HepG2 (cell line): Measurements from ENCODE around the gene ZNF281. TPM values are rescaled to one million over a fixed set of nuclear protein-coding genes. Genes with fewer than 3 reads are reported as not detected.

Experiments
- BRCA1 ChIP-seq: sonication (generic); formaldehyde crosslinking; IDR thresholded peaks from 2 replicates; pipeline ENCODE4 v1.4.0; 2020; ENCODE audit warnings: missing genetic modification reagents
- CBX2 ChIP-seq, 2 experiments: fragments of 200-600 bp in 1 of 2; sonication (generic); formaldehyde crosslinking in 1 of 2; IDR thresholded peaks; 2 replicates each; pipeline versions ENCODE4 v1.7.0 to v1.8.1; 2018 to 2022; ENCODE audit warnings: low read depth in 2 of 2, low read length in 1 of 2, mild to moderate bottlenecking in 1 of 2, missing genetic modification reagents in 1 of 2
- CCDC6 ChIP-seq: sonication (generic); formaldehyde crosslinking; IDR thresholded peaks from 2 replicates; pipeline ENCODE4 v1.8.1; 2022; ENCODE audit warnings: mild to moderate bottlenecking, missing genetic modification reagents, moderate library complexity
- CHD2 ChIP-seq: IDR thresholded peaks from 2 replicates; pipeline ENCODE4 v1.6.1; 2011; ENCODE audit warnings: low read depth, low read length, improper control_type of control experiment
- CSRNP1 ChIP-seq: sonication (generic); formaldehyde crosslinking; IDR thresholded peaks from 2 replicates; pipeline ENCODE4 v1.8.1; 2023; ENCODE audit warnings: mild to moderate bottlenecking, missing genetic modification reagents
- ERF ChIP-seq: IDR thresholded peaks from 2 replicates; pipeline ENCODE4 v1.6.1; 2018; ENCODE audit warnings: missing biosample characterization, missing genetic modification reagents
- GMEB2 ChIP-seq: IDR thresholded peaks from 2 replicates; pipeline ENCODE4 v1.6.1; 2016; ENCODE audit warnings: missing biosample characterization, missing genetic modification reagents, low read depth
- GZF1 ChIP-seq: sonication (generic); formaldehyde crosslinking; IDR thresholded peaks from 2 replicates; pipeline ENCODE4 v1.5.1; 2020; ENCODE audit warnings: mild to moderate bottlenecking, missing genetic modification reagents
- MATR3 ChIP-seq: sonication (generic); formaldehyde crosslinking; IDR thresholded peaks from 2 replicates; pipeline ENCODE4 v1.4.0; 2020; ENCODE audit warnings: missing genetic modification reagents
- MEIS1 ChIP-seq: sonication (generic); formaldehyde crosslinking; IDR thresholded peaks from 2 replicates; pipeline ENCODE4 v1.9.0; 2021; ENCODE audit warnings: mild to moderate bottlenecking, missing genetic modification reagents, moderate library complexity, borderline replicate concordance
- NAIF1 ChIP-seq: sonication (generic); formaldehyde crosslinking; IDR thresholded peaks from 2 replicates; pipeline ENCODE4 v1.5.0; 2020; ENCODE audit warnings: mild to moderate bottlenecking, missing genetic modification reagents, borderline replicate concordance
- PAX8 ChIP-seq: sonication (generic); formaldehyde crosslinking; IDR thresholded peaks from 2 replicates; pipeline ENCODE4 v1.8.0; 2022; ENCODE audit warnings: mild to moderate bottlenecking, missing genetic modification reagents, borderline replicate concordance
- SALL1 ChIP-seq: sonication (generic); formaldehyde crosslinking; IDR thresholded peaks from 2 replicates; pipeline ENCODE4 v1.8.0; 2022; ENCODE audit warnings: mild to moderate bottlenecking, missing genetic modification reagents
- SIN3A ChIP-seq: IDR thresholded peaks from 2 replicates; pipeline ENCODE4 v1.6.1; 2011; ENCODE audit warnings: low read depth, mild to moderate bottlenecking, control low read depth, low read length, borderline replicate concordance
- SKI ChIP-seq: fragments of 450-650 bp; IDR thresholded peaks from one replicate; pipeline ENCODE4 v1.6.1; 2018; ENCODE audit warnings: mild to moderate bottlenecking; ENCODE audit not compliant: partially characterized antibody
- TARDBP ChIP-seq: sonication (generic); formaldehyde crosslinking; IDR thresholded peaks from 2 replicates; pipeline ENCODE4 v1.8.0; 2022; ENCODE audit warnings: mild to moderate bottlenecking, missing genetic modification reagents
- TGIF2 ChIP-seq: IDR thresholded peaks from 2 replicates; pipeline ENCODE4 v1.6.1; 2016; ENCODE audit warnings: control low read depth, missing compliant biosample characterization
- WIZ ChIP-seq: sonication (generic); formaldehyde crosslinking; IDR thresholded peaks from 2 replicates; pipeline ENCODE4 v1.5.1; 2020; ENCODE audit warnings: mild to moderate bottlenecking, missing genetic modification reagents
- ZBTB26 ChIP-seq: IDR thresholded peaks from 2 replicates; pipeline ENCODE4 v1.6.1; 2016; ENCODE audit warnings: missing compliant biosample characterization, missing genetic modification reagents, borderline replicate concordance
- ZNF33B ChIP-seq: sonication (generic); formaldehyde crosslinking; IDR thresholded peaks from 2 replicates; pipeline ENCODE4 v1.5.1; 2020; ENCODE audit warnings: mild to moderate bottlenecking, missing genetic modification reagents
- ZNF431 ChIP-seq: sonication (generic); formaldehyde crosslinking; IDR thresholded peaks from 2 replicates; pipeline ENCODE4 v1.9.0; 2022; ENCODE audit warnings: missing genetic modification reagents, low read depth, mild to moderate bottlenecking, borderline replicate concordance
- ZNF615 ChIP-seq: sonication (generic); formaldehyde crosslinking; IDR thresholded peaks from 2 replicates; pipeline ENCODE4 v1.5.0; 2020; ENCODE audit warnings: mild to moderate bottlenecking, missing genetic modification reagents, borderline replicate concordance
- ZNF737 ChIP-seq: sonication (generic); formaldehyde crosslinking; IDR thresholded peaks from 2 replicates; pipeline ENCODE4 v1.5.0; 2020; ENCODE audit warnings: missing genetic modification reagents, mild to moderate bottlenecking, borderline replicate concordance
- ZNF747 ChIP-seq: sonication (generic); formaldehyde crosslinking; IDR thresholded peaks from 2 replicates; pipeline ENCODE4 v1.8.1; 2023; ENCODE audit warnings: missing genetic modification reagents, mild to moderate bottlenecking, borderline replicate concordance
- ZNF749 ChIP-seq: sonication (generic); formaldehyde crosslinking; IDR thresholded peaks from 2 replicates; pipeline ENCODE4 v1.8.0; 2022; ENCODE audit warnings: mild to moderate bottlenecking, missing genetic modification reagents, moderate library complexity, borderline replicate concordance
- ZNF816 ChIP-seq: sonication (generic); formaldehyde crosslinking; IDR thresholded peaks from 2 replicates; pipeline ENCODE4 v1.8.0; 2022; ENCODE audit warnings: missing genetic modification reagents, mild to moderate bottlenecking, borderline replicate concordance
- polyA plus RNA-seq, 8 experiments: library from polyadenylated mRNA; depleted of rRNA in 3 of 8; stranded (reverse) in 7 of 8; unstranded in 1 of 8; fragments of >200 nt; fragmentation: Illumina TruSeq in 4 of 8; extraction: Trizol in 4 of 8; gene quantifications; 2 replicates each; pipeline versions ENCODE4 v1.2.1 to v1.2.3, GENCODE V29; 2011 to 2016; ENCODE audit warnings: low read depth in 4 of 8, missing spikeins in 1 of 8, mixed read lengths in 1 of 8; ENCODE audit not compliant: insufficient read depth in 1 of 8
- total RNA-seq, 5 experiments: library from RNA; depleted of rRNA; stranded (reverse); fragments of >200 nt; fragmentation: Illumina TruSeq; extraction: Trizol; gene quantifications; 2 replicates each; pipeline ENCODE4 v1.2.3, GENCODE V29; 2016; ENCODE audit warnings: low read depth in 1 of 5

Gene ZNF281
- total and polyA plus RNA-seq, 2 of the 13 experiments (the other 11 are each of a cell fraction or from before 2014, with no cell fraction given) = 7.7 to 20.6 TPM

GRCh38 chr1:200409761-200410565 lies at the start of gene ZNF281 (continued):
- TF ChIP-seq ZBTB26 (CRISPR knock-in tag) = no peak
- TF ChIP-seq CCDC6 (CRISPR knock-in tag) = 0 out of 2 replicates have a peak, but pooled peaks have one; percentile 11
- no peak for TF ChIP-seq ZNF737
- no peak for TF ChIP-seq GMEB2 (CRISPR knock-in tag)
- TF ChIP-seq BRCA1 (CRISPR knock-in tag) = 0 out of 2 replicates have a peak, but pooled peaks have one; percentile 48
- no peak for TF ChIP-seq WIZ (CRISPR knock-in tag)
- TF ChIP-seq ERF (CRISPR knock-in tag) = peak; percentile 47; the same call in 1 of the 2 replicates
- TF ChIP-seq SIN3A = 0 out of 2 replicates have a peak, but pooled peaks have one; percentile 21
- TF ChIP-seq ZNF33B (CRISPR knock-in tag) = no peak
- no peak for TF ChIP-seq PAX8 (CRISPR knock-in tag)
- TF ChIP-seq ZNF816 = no peak
- TF ChIP-seq ZNF615 (CRISPR knock-in tag) = no peak; the same call in 1 of the 2 replicates
- TF ChIP-seq ZNF747 (CRISPR knock-in tag) = no peak
- TF ChIP-seq TARDBP (CRISPR knock-in tag) = no peak
- peak; percentile 79 for TF ChIP-seq SALL1 (CRISPR knock-in tag)
- TF ChIP-seq CBX2 (IDR thresholded peaks at IDR 0.05; ENCODE audit: low read depth, low read length) = no peak
- no peak for TF ChIP-seq CBX2 (CRISPR knock-in tag; IDR thresholded peaks at IDR 0.05; ENCODE audit: low read depth)
- no peak for TF ChIP-seq ZNF431 (CRISPR knock-in tag)
- peak; percentile 9; the same call in 1 of the 2 replicates for TF ChIP-seq ZNF749
- peak; percentile 100 for TF ChIP-seq MEIS1 (CRISPR knock-in tag)
- TF ChIP-seq GZF1 (CRISPR knock-in tag) = no peak
- TF ChIP-seq NAIF1 (CRISPR knock-in tag) = peak; percentile 62; the same call in 1 of the 2 replicates
- TF ChIP-seq CHD2 = no peak
- no peak for TF ChIP-seq MATR3 (CRISPR knock-in tag)
- no peak for TF ChIP-seq CSRNP1
- TF ChIP-seq TGIF2 (CRISPR knock-in tag) = no peak
- no peak for TF ChIP-seq SKI
